ENCODE results near the gene SORBS1. TPM values are rescaled to one million over a fixed set of nuclear protein-coding genes. Genes with fewer than 3 reads are reported as not detected.

SORBS1 gene
- total and polyA plus RNA-seq, 2 of the 13 experiments (the other 11 are each of a cell fraction or from before 2014, with no cell fraction given) = 16.8 to 39.8 TPM

DNA sequence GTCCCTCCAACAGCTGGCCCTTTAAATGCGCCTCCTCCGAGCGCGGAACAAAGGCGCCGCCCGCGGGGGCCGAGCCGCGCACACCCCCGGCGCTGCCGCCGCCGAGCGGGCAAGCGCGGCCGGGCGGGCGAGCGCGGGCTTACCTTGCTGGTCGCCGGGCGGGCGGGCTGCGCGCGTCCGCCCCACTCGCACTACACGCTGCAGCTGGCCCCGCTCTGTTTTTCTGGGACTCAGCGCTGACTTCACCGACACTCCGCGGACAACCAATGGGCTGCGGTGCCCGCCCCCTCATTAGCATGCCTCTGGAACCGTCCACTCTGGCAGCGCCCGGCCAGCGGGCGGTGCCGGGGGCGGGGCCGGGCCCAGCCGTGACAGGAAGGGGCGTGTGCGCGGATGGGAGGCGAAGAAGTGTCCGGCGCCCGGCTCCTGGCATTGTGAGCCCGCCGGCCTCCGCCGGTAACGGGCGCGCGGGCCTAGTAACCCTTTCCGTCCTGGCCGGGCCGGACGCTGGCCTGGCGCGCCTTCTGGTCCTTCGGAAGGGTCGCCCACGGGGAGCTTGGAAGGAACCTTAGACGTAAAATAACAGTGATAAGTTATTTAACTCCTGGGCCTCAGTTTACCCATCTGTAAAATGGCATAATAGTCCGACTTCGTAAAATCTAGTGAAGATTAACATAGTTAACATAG lies at the start of gene SORBS1 (continued):
- TF ChIP-seq, protein P1, sequence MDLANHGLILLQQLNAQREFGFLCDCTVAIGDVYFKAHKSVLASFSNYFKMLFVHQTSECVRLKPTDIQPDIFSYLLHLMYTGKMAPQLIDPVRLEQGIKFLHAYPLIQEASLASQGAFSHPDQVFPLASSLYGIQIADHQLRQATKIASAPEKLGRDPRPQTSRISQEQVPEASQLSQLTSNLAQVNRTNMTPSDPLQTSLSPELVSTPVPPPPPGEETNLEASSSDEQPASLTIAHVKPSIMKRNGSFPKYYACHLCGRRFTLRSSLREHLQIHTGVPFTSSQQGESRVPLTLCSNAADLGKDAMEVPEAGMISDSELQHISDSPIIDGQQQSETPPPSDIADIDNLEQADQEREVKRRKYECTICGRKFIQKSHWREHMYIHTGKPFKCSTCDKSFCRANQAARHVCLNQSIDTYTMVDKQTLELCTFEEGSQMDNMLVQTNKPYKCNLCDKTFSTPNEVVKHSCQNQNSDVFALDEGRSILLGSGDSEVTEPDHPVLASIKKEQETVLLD (CRISPR knock-in tag; IDR thresholded peaks at IDR 0.05; ENCODE audit: low read depth) = peak; percentile 71
- TF ChIP-seq TMF1 (CRISPR knock-in tag; IDR thresholded peaks at IDR 0.05; ENCODE audit: low read depth) = 0 out of 2 replicates have a peak, but pooled peaks have one; percentile 35
- TF ChIP-seq ELF4 (CRISPR knock-in tag; IDR thresholded peaks at IDR 0.05; ENCODE audit: borderline replicate concordance) = no peak
- peak; percentile 29 for TF ChIP-seq PHF5A (CRISPR knock-in tag; IDR thresholded peaks at IDR 0.05; ENCODE audit: low read depth, unreplicated experiment)
- TF ChIP-seq, protein P2, sequence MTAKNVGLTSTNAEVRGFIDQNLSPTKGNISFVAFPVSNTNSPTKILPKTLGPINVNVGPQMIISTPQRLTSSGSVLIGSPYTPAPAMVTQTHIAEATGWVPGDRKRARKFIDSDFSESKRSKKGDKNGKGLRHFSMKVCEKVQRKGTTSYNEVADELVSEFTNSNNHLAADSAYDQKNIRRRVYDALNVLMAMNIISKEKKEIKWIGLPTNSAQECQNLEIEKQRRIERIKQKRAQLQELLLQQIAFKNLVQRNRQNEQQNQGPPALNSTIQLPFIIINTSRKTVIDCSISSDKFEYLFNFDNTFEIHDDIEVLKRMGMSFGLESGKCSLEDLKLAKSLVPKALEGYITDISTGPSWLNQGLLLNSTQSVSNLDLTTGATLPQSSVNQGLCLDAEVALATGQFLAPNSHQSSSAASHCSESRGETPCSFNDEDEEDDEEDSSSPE (CRISPR knock-in tag; IDR thresholded peaks at IDR 0.05) = peak; percentile 61
- no peak for TF ChIP-seq ZNF432 (CRISPR knock-in tag; IDR thresholded peaks at IDR 0.05; ENCODE audit: borderline replicate concordance)
- TF ChIP-seq ASH2L (IDR thresholded peaks at IDR 0.05; ENCODE audit: insufficient read length, low read depth, low read length) = peak; percentile 35
- 0 out of 2 replicates have a peak, but pooled peaks have one; percentile 45 for TF ChIP-seq REL (CRISPR knock-in tag; conservative IDR thresholded peaks at IDR 0.05)
- no peak for TF ChIP-seq HMGA1 (CRISPR knock-in tag; conservative IDR thresholded peaks at IDR 0.05)
- TF ChIP-seq BRCA1 (CRISPR knock-in tag; IDR thresholded peaks at IDR 0.05) = no peak
- peak; percentile 77; the same call in 1 of the 2 replicates for TF ChIP-seq SP4 (CRISPR knock-in tag; IDR thresholded peaks at IDR 0.05)
- no peak; the same call in 1 of the 2 replicates for TF ChIP-seq ARNT2 (CRISPR knock-in tag; IDR thresholded peaks at IDR 0.05; ENCODE audit: low read depth)
- TF ChIP-seq, protein P3, sequence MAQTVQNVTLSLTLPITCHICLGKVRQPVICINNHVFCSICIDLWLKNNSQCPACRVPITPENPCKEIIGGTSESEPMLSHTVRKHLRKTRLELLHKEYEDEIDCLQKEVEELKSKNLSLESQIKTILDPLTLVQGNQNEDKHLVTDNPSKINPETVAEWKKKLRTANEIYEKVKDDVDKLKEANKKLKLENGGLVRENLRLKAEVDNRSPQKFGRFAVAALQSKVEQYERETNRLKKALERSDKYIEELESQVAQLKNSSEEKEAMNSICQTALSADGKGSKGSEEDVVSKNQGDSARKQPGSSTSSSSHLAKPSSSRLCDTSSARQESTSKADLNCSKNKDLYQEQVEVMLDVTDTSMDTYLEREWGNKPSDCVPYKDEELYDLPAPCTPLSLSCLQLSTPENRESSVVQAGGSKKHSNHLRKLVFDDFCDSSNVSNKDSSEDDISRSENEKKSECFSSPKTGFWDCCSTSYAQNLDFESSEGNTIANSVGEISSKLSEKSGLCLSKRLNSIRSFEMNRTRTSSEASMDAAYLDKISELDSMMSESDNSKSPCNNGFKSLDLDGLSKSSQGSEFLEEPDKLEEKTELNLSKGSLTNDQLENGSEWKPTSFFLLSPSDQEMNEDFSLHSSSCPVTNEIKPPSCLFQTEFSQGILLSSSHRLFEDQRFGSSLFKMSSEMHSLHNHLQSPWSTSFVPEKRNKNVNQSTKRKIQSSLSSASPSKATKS (CRISPR knock-in tag; IDR thresholded peaks at IDR 0.05) = no peak
- no peak; the same call in 1 of the 2 replicates for TF ChIP-seq AHR (CRISPR knock-in tag; IDR thresholded peaks at IDR 0.05)
- no peak for TF ChIP-seq LCORL (IDR thresholded peaks at IDR 0.05)
- TF ChIP-seq LCORL (CRISPR knock-in tag; IDR thresholded peaks at IDR 0.05) = peak; percentile 55
- TF ChIP-seq ZNF816 (CRISPR knock-in tag; IDR thresholded peaks at IDR 0.05; ENCODE audit: borderline replicate concordance) = peak; percentile 42; the same call in 1 of the 2 replicates
- peak; percentile 75 for TF ChIP-seq ZMYM4 (CRISPR knock-in tag; IDR thresholded peaks at IDR 0.05)
- 0 out of 2 replicates have a peak, but pooled peaks have one; percentile 19 for TF ChIP-seq ATF7-NPFF (CRISPR knock-in tag; IDR thresholded peaks at IDR 0.05; ENCODE audit: low read depth)
- TF ChIP-seq, protein P4, sequence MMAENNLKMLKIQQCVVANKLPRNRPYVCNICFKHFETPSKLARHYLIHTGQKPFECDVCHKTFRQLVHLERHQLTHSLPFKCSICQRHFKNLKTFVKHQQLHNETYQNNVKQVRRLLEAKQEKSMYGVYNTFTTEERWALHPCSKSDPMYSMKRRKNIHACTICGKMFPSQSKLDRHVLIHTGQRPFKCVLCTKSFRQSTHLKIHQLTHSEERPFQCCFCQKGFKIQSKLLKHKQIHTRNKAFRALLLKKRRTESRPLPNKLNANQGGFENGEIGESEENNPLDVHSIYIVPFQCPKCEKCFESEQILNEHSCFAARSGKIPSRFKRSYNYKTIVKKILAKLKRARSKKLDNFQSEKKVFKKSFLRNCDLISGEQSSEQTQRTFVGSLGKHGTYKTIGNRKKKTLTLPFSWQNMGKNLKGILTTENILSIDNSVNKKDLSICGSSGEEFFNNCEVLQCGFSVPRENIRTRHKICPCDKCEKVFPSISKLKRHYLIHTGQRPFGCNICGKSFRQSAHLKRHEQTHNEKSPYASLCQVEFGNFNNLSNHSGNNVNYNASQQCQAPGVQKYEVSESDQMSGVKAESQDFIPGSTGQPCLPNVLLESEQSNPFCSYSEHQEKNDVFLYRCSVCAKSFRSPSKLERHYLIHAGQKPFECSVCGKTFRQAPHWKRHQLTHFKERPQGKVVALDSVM (CRISPR knock-in tag; IDR thresholded peaks at IDR 0.05) = peak; percentile 61
- peak; percentile 41; the same call in 1 of the 2 replicates for TF ChIP-seq SIN3A (IDR thresholded peaks at IDR 0.05; ENCODE audit: borderline replicate concordance, low read depth, low read length)
- no peak; the same call in 1 of the 2 replicates for TF ChIP-seq ZNF232 (CRISPR knock-in tag; IDR thresholded peaks at IDR 0.05; ENCODE audit: borderline replicate concordance)
- TF ChIP-seq, protein P5, sequence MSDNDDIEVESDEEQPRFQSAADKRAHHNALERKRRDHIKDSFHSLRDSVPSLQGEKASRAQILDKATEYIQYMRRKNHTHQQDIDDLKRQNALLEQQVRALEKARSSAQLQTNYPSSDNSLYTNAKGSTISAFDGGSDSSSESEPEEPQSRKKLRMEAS (IDR thresholded peaks at IDR 0.05) = peak; percentile 61
